SK-N-MC (cell line): ENCODE measurements around the gene FAM120A.

Source experiments
- EZH2 ChIP-seq: fragments of 200-600 bp; sonication (generic); IDR thresholded peaks from one replicate; pipeline ENCODE4 v1.6.1; 2017; ENCODE audit warnings: antibody characterized with exemption
- FOXP2 ChIP-seq: optimal IDR thresholded peaks from 2 replicates; pipeline ENCODE3; 2011; ENCODE audit warnings: mild to moderate bottlenecking, moderate library complexity; ENCODE audit not compliant: insufficient read depth; ENCODE audit errors: extremely low read length, control extremely low read depth
- POLR2AphosphoS5 ChIP-seq: IDR thresholded peaks from 2 replicates; pipeline ENCODE4 v1.6.1; 2012; ENCODE audit warnings: mild to moderate bottlenecking, low read depth, low read length, borderline replicate concordance

DNA sequence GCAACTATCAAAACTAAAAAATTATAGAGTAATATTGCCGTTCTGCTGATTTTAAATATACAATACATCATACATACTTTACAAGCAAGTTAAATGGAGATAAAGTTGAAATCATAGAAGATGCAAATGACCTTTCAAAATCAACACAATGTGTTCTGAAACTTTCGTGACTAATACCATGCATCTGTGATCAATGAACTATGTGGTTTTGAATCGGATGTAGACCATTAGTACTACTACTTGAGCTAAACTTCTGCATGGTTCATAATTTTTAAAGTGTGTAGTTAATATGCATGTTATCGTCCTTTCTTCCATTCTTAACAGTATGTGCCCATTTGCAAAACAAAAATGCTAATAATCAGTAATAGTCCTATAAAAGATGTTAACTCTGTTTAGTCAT, 113.6 kb downstream of the FAM120A start:
- no peak for TF ChIP-seq EZH2
- no peak for TF ChIP-seq POLR2AphosphoS5
- no peak for TF ChIP-seq FOXP2
